Neural progenitor cell (in vitro differentiated cells): Measurements from ENCODE around the gene GREB1L. TPM values are rescaled to one million over a fixed set of nuclear protein-coding genes. Genes with fewer than 3 reads are reported as not detected.

Experiments
- DNase-seq: peaks from one replicate; pipeline ENCODE4 v3.0.0-alpha.2; 2016; ENCODE audit warnings: low spot score
- H2AFZ ChIP-seq: fragments of 200-600 bp; sonication (generic); replicated peaks from 2 replicates; pipeline ENCODE4 v1.6.1; 2016; ENCODE audit warnings: antibody characterized with exemption
- H3F3A ChIP-seq: fragments of 200-600 bp; sonication (generic); 2 replicates; pipeline ENCODE4 v1.6.1; 2016; ENCODE audit warnings: antibody characterized with exemption, low read depth
- H3K27ac ChIP-seq: fragments of 200-600 bp; sonication (generic); 2 replicates; pipeline ENCODE4 v1.5.1; 2016; ENCODE audit warnings: mild to moderate bottlenecking
- H3K27me3 ChIP-seq: fragments of 200-600 bp; sonication (generic); 2 replicates; pipeline ENCODE4 v1.6.1; 2016; ENCODE audit warnings: mild to moderate bottlenecking, moderate library complexity
- H3K36me3 ChIP-seq: fragments of 200-600 bp; sonication (generic); 2 replicates; pipeline ENCODE4 v1.5.1; 2016
- H3K4me1 ChIP-seq: fragments of 200-600 bp; sonication (generic); 2 replicates; pipeline ENCODE4 v1.6.1; 2016; ENCODE audit warnings: mixed run types
- H3K4me2 ChIP-seq: fragments of 200-600 bp; sonication (generic); 2 replicates; pipeline ENCODE4 v1.6.1; 2016
- H3K4me3 ChIP-seq: fragments of 200-600 bp; sonication (generic); 2 replicates; pipeline ENCODE4 v1.5.1; 2016
- H3K79me2 ChIP-seq: fragments of 200-600 bp; sonication (generic); 2 replicates; pipeline ENCODE4 v1.6.1; 2016; ENCODE audit warnings: low read depth
- H3K9ac ChIP-seq: fragments of 200-600 bp; sonication (generic); 2 replicates; pipeline ENCODE4 v1.6.1; 2016
- H3K9me3 ChIP-seq: fragments of 200-600 bp; sonication (generic); 2 replicates; pipeline ENCODE4 v1.5.1; 2016; ENCODE audit warnings: low read depth
- H4K20me1 ChIP-seq: fragments of 200-600 bp; sonication (generic); 2 replicates; pipeline ENCODE4 v1.6.1; 2016; ENCODE audit warnings: low read depth
- H3K27ac Mint-ChIP-seq: 3 replicates; pipeline ENCODE4 v1.8.0; 2021; ENCODE audit warnings: mixed read lengths
- H3K27me3 Mint-ChIP-seq: 2 replicates; pipeline ENCODE4 v1.8.0; 2022; ENCODE audit warnings: low read depth, mild to moderate bottlenecking, inconsistent platforms, moderate library complexity, mixed read lengths; ENCODE audit not compliant: insufficient read depth
- H3K36me3 Mint-ChIP-seq: 3 replicates; pipeline ENCODE4 v1.8.0; 2021; ENCODE audit warnings: mixed read lengths
- H3K4me1 Mint-ChIP-seq: 3 replicates; pipeline ENCODE4 v1.8.0; 2021; ENCODE audit warnings: mixed read lengths
- H3K4me3 Mint-ChIP-seq: 3 replicates; pipeline ENCODE4 v1.8.0; 2021; ENCODE audit warnings: mild to moderate bottlenecking, moderate library complexity, mixed read lengths
- H3K9me3 Mint-ChIP-seq: 3 replicates; pipeline ENCODE4 v1.8.0; 2020; ENCODE audit warnings: mixed read lengths
- CTCF ChIP-seq: fragments of 200-600 bp; sonication (generic); IDR thresholded peaks from 2 replicates; pipeline ENCODE4 v1.5.1; 2017; ENCODE audit warnings: antibody characterized with exemption, mild to moderate bottlenecking
- EZH2 ChIP-seq: fragments of 200-600 bp; sonication (generic); IDR thresholded peaks from 2 replicates; pipeline ENCODE4 v1.6.1; 2017; ENCODE audit warnings: antibody characterized with exemption, mild to moderate bottlenecking, moderate library complexity
- EZH2phosphoT487 ChIP-seq: fragments of 200-600 bp; sonication (generic); IDR thresholded peaks from 2 replicates; pipeline ENCODE4 v1.6.1; 2017; ENCODE audit warnings: antibody characterized with exemption
- total RNA-seq: library from RNA; depleted of rRNA; stranded (reverse); fragments of >200 nt; gene quantifications from 2 replicates; pipeline ENCODE4 v1.2.3, GENCODE V29; 2015; ENCODE audit warnings: low replicate concordance

Gene GREB1L
- total RNA-seq, 1 donor from 2014 or later: 278 TPM

- peaks cover 47% of the 10 kb centered on the region for H3K36me3 ChIP-seq
- H3K9ac ChIP-seq: no peak overlapping the region
- peaks cover 63% of the 10 kb centered on the region for H3F3A ChIP-seq
- Mint-ChIP-seq H3K4me1 (no peaks in the 10 kb centered on the region), H3K27ac (no peak overlapping the region), H3K4me3 (no peak overlapping the region), H3K9me3 (no peaks in the 10 kb centered on the region), H3K36me3 (peaks cover 54% of the 10 kb centered on the region), H3K27me3 (peaks cover 2% of the 10 kb centered on the region)
- no peak overlapping the region for H2AFZ ChIP-seq
- H3K9me3 ChIP-seq: no peaks in the 10 kb centered on the region
- no peak for DNase-seq
- TF ChIP-seq EZH2 (no peak), CTCF (no peak), EZH2phosphoT487 (no peak)
- H4K20me1 ChIP-seq: peaks cover 7% of the 10 kb centered on the region
- H3K27ac ChIP-seq: no peak overlapping the region
- no peak overlapping the region for H3K4me3 ChIP-seq
- H3K4me2 ChIP-seq: no peak overlapping the region
- no peaks in the 10 kb centered on the region for H3K79me2 ChIP-seq
- H3K4me1 ChIP-seq: no peaks in the 10 kb centered on the region
- H3K27me3 ChIP-seq: no peaks in the 10 kb centered on the region
Measured at GRCh38 chr18:21513741-21514140, 271.7 kb downstream of the GREB1L start.

GRCh38 chr18:21522530-21522929, 280.5 kb downstream of the GREB1L start:
- no peak overlapping the region for H3K9ac ChIP-seq
- H3K79me2 ChIP-seq: no peaks in the 10 kb centered on the region
- no peaks in the 10 kb centered on the region for H3K9me3 ChIP-seq
- H3K4me2 ChIP-seq: no peak overlapping the region
- Mint-ChIP-seq H3K36me3 (peaks cover 38% of the 10 kb centered on the region), H3K4me1 (no peaks in the 10 kb centered on the region), H3K27ac (no peak overlapping the region), H3K9me3 (no peaks in the 10 kb centered on the region), H3K27me3 (no peaks in the 10 kb centered on the region), H3K4me3 (no peak overlapping the region)
- H3K36me3 ChIP-seq: peaks cover 44% of the 10 kb centered on the region
- DNase-seq: no peak
- peaks cover 3% of the 10 kb centered on the region for H4K20me1 ChIP-seq
- no peak for TF ChIP-seq EZH2phosphoT487
- TF ChIP-seq CTCF: no peak
- no peak for TF ChIP-seq EZH2
- no peak overlapping the region for H3K4me3 ChIP-seq
- H3K4me1 ChIP-seq: no peaks in the 10 kb centered on the region
- H2AFZ ChIP-seq: no peak overlapping the region
- peak overlapping the region; percentile 34 for H3K27ac ChIP-seq
- H3F3A ChIP-seq: peaks cover 87% of the 10 kb centered on the region
- H3K27me3 ChIP-seq: no peaks in the 10 kb centered on the region

DNA sequence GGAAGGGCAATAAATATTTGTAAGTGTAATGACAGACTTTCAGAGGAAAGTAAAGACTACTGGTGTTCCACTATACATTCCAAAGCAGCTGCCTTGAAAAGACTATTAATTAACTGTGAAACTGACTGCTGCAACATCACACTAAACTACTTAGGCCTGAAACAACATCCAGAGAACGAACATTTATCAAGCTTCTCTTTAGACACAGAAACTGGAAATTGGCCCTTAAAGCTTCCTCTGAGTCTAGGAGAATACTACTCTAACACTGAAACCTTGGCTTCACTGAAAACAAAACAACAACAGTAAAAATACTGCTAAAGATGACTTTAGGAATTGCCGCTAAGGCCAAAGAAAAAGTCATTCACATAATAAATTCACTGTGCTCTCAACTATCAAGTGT, 283.9 kb downstream of the GREB1L start:
- Histone ChIP-seq H4K20me1 (peaks cover 3% of the 10 kb centered on the region), H3K27me3 (no peaks in the 10 kb centered on the region), H3K9ac (no peak overlapping the region), H3K4me3 (no peak overlapping the region), H3F3A (peaks cover 82% of the 10 kb centered on the region), H3K4me2 (no peak overlapping the region), H3K36me3 (peaks cover 13% of the 10 kb centered on the region), H3K4me1 (no peaks in the 10 kb centered on the region), H2AFZ (no peak overlapping the region), H3K9me3 (no peaks in the 10 kb centered on the region), H3K27ac (peak overlapping the region; percentile 85), H3K79me2 (no peaks in the 10 kb centered on the region)
- H3K27me3 Mint-ChIP-seq: no peaks in the 10 kb centered on the region
- TF ChIP-seq CTCF (no peak), EZH2 (no peak), EZH2phosphoT487 (no peak)
- no peaks in the 10 kb centered on the region for H3K9me3 Mint-ChIP-seq
- DNase-seq: no peak
- H3K27ac Mint-ChIP-seq: no peak overlapping the region
- H3K4me1 Mint-ChIP-seq: no peaks in the 10 kb centered on the region
- H3K36me3 Mint-ChIP-seq: peaks cover 20% of the 10 kb centered on the region
- no peak overlapping the region for H3K4me3 Mint-ChIP-seq
